ENCODE data around the gene FRMD8. TPM values are rescaled to one million over a fixed set of nuclear protein-coding genes. Genes with fewer than 3 reads are reported as not detected.

The FRMD8 gene
- total RNA-seq, 4 donors from 2014 or later, result 30.4 to 37.3 (median 34.7) TPM

DNA sequence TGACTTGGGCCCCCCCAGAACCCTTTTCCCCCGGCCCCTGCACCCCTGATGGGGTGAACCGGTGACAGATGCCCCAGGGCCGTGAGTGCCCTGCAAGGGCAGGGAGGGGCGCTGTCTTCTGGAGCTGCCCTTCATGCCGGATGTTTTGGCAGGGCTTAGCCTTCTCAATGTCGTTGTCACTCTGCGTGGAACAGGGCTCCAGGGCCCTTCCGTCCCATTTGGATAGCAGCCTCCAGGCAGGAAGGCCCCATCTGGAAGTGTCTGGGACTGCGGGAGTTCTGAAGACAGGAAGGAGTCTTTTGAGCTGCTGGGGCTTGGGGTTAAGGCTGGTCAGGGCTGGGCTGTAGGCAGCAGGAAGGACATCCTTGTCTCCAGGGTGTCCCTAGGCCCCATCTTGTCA, 4.6 kb downstream of the FRMD8 start:
- TF ChIP-seq, protein P1, sequence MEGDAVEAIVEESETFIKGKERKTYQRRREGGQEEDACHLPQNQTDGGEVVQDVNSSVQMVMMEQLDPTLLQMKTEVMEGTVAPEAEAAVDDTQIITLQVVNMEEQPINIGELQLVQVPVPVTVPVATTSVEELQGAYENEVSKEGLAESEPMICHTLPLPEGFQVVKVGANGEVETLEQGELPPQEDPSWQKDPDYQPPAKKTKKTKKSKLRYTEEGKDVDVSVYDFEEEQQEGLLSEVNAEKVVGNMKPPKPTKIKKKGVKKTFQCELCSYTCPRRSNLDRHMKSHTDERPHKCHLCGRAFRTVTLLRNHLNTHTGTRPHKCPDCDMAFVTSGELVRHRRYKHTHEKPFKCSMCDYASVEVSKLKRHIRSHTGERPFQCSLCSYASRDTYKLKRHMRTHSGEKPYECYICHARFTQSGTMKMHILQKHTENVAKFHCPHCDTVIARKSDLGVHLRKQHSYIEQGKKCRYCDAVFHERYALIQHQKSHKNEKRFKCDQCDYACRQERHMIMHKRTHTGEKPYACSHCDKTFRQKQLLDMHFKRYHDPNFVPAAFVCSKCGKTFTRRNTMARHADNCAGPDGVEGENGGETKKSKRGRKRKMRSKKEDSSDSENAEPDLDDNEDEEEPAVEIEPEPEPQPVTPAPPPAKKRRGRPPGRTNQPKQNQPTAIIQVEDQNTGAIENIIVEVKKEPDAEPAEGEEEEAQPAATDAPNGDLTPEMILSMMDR (IDR thresholded peaks at IDR 0.05), result no peak
- no peak for TF ChIP-seq POLR2A (IDR thresholded peaks at IDR 0.05; ENCODE audit: low read depth)
- TF ChIP-seq EP300 (IDR thresholded peaks at IDR 0.05), result no peak
- TF ChIP-seq POLR2AphosphoS5 (IDR thresholded peaks at IDR 0.05), result no peak
- Histone ChIP-seq H3K4me1 (peaks cover 51 to 61% (median 57%) of the 10 kb centered on the region in 4 donors), H3K9me3 (no peaks in the 10 kb centered on the region), H3K4me3 (peak overlapping the region; percentile 15 to 22 (median 21)), H3K36me3 (peaks cover 12 to 48% (median 43%) of the 10 kb centered on the region in 4 donors), H3K27me3 (no peaks in the 10 kb centered on the region), H3K27ac (replicated peaks in 1 of 4) (peak overlapping the region; percentile 53 to 77 (median 62))
- 71% methylated on average over 7 of the region's 9 CpGs for WGBS
- intact Hi-C loops (cut with DNase I), result no loop called here
- DNase-seq (ENCODE audit: extremely low spot score), result no peak

DNA sequence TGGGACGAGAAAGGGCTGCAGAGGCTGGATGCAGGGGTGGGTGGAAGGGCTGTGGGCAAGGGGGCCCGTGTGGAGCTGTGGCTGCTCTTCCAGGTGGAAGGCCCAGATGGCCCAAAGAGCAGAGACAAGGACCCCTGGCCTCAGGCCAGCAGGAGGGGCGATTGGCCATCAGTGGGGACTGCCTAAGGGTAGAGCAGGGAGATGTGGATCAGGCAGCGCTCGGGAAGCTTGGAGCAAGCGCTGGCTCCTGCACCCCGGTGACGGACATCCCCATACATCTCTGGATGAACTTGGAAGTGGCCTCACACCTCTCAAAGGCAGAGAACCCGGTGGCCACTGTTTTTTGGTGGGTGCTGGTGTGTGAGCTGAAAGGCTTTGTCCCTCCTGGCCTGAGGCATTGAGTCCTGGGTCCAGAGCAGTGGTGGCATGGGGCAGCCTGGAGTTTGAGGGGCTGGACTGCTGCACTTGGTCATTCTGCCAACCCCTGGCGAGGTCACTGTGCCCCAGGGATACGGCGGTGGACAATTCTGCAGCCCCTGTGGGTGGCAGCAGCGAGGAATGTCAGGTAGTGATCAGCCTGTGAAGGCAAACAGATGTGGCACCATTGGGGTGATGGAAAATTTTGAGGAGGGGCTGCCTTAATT, 5.9 kb downstream of the FRMD8 start:
- peaks cover 26 to 61% (median 56%) of the 10 kb centered on the region in 4 donors for H3K36me3 ChIP-seq
- intact Hi-C loops (cut with DNase I), result no loop called here
- TF ChIP-seq EP300 (IDR thresholded peaks at IDR 0.05) (no peak), POLR2A (IDR thresholded peaks at IDR 0.05; ENCODE audit: low read depth) (no peak), POLR2AphosphoS5 (IDR thresholded peaks at IDR 0.05) (no peak)
- TF ChIP-seq, protein P1 (IDR thresholded peaks at IDR 0.05), result no peak
- DNase-seq (ENCODE audit: extremely low spot score), result no peak
- peak overlapping the region in 2 of 4 donors; percentile 20 to 77 for H3K27ac ChIP-seq (replicated peaks in 1 of 4)
- H3K4me3 ChIP-seq, result no peak overlapping the region
- peaks cover 44 to 53% (median 48%) of the 10 kb centered on the region in 4 donors for H3K4me1 ChIP-seq
- no peaks in the 10 kb centered on the region for H3K9me3 ChIP-seq
- 94% methylated on average over 9 of the region's 13 CpGs for WGBS
- no peaks in the 10 kb centered on the region for H3K27me3 ChIP-seq

DNA sequence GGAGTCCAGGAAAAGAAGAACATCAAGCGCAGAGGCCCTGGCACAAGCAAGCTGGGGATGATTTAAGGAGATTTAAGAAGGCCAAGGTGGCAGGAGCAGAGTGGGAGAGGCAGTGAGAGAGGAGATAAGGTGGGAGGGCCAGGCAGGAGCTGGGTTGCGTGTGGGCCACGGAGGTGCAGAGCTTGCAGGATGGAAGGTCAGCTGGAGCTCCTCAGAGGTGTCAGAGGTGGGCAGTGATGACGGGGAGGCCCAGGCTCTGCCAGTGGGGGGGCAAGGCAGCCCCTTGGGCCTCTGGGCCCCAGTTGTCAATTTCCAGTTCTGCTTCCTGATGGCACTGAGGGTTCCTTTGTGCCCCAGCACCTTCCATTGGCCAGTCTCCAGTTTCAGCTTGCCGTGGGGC, 6.5 kb downstream of the FRMD8 start:
- TF ChIP-seq, protein P1 (IDR thresholded peaks at IDR 0.05), result no peak
- TF ChIP-seq POLR2A (IDR thresholded peaks at IDR 0.05; ENCODE audit: low read depth), result no peak
- no peak for TF ChIP-seq EP300 (IDR thresholded peaks at IDR 0.05)
- no peak for TF ChIP-seq POLR2AphosphoS5 (IDR thresholded peaks at IDR 0.05)
- DNase-seq (ENCODE audit: extremely low spot score), result no peak
- Histone ChIP-seq H3K4me3 (no peak overlapping the region), H3K27ac (replicated peaks in 1 of 4) (no peak overlapping the region), H3K27me3 (no peaks in the 10 kb centered on the region), H3K36me3 (peaks cover 30 to 67% (median 62%) of the 10 kb centered on the region in 4 donors), H3K4me1 (peaks cover 38 to 47% (median 42%) of the 10 kb centered on the region in 4 donors), H3K9me3 (no peaks in the 10 kb centered on the region)
- intact Hi-C loops (cut with DNase I), result no loop called here
- 80% methylated on average over 4 of the region's 5 CpGs for WGBS

DNA sequence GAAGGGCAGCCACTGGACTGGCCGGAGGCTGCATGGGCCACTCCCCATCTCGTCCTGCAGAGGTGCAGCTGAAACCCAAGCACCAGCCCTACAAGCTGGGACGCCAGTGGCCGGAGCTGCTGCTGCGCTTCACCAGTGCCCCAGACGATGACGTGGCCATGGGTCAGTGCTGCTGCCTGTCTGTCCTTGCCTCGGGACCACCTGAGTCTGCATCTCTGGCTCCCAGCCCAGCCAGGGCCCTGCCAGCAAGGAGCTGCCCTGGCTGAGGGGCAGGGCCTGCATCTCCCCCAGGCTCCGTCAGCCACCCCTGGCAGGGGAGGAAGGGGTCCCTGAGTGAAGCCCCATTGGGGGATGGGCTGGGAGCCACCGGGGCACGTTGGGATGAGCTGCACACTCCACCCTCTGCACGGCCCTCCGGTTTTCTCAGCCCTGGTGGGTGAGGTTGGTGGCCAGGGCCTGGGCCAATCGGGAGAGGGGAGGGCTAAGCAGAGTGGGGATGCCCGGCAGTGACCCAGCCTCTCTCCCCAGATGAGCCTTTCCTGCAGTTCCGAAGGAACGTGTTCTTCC, 7.2 kb downstream of the FRMD8 start:
- 84% methylated on average over 9 of the region's 17 CpGs for WGBS
- Histone ChIP-seq H3K36me3 (peaks cover 33 to 74% (median 69%) of the 10 kb centered on the region in 4 donors), H3K9me3 (no peaks in the 10 kb centered on the region)

More for the DNA sequence above, 7.2 kb downstream of the FRMD8 start:
- Histone ChIP-seq H3K27ac (replicated peaks in 1 of 4) (no peak overlapping the region), H3K27me3 (no peaks in the 10 kb centered on the region), H3K4me3 (no peak overlapping the region), H3K4me1 (peaks cover 32 to 40% (median 35%) of the 10 kb centered on the region in 4 donors)
- no peak for DNase-seq (ENCODE audit: extremely low spot score)
- no peak for TF ChIP-seq EP300 (IDR thresholded peaks at IDR 0.05)
- no peak for TF ChIP-seq POLR2AphosphoS5 (IDR thresholded peaks at IDR 0.05)
- TF ChIP-seq POLR2A (IDR thresholded peaks at IDR 0.05; ENCODE audit: low read depth), result no peak
- TF ChIP-seq, protein P1 (IDR thresholded peaks at IDR 0.05), result no peak
- intact Hi-C loops (cut with DNase I), result no loop called here
